ENCODE results near the gene AKNAD1. TPM values are rescaled to one million over a fixed set of nuclear protein-coding genes. Genes with fewer than 3 reads are reported as not detected.
A peak's percentile ranks its signal among the peaks of the same experiment; 100 is the strongest.

AKNAD1 gene
- total RNA-seq, 1 donor from 2014 or later, result not detected

DNA sequence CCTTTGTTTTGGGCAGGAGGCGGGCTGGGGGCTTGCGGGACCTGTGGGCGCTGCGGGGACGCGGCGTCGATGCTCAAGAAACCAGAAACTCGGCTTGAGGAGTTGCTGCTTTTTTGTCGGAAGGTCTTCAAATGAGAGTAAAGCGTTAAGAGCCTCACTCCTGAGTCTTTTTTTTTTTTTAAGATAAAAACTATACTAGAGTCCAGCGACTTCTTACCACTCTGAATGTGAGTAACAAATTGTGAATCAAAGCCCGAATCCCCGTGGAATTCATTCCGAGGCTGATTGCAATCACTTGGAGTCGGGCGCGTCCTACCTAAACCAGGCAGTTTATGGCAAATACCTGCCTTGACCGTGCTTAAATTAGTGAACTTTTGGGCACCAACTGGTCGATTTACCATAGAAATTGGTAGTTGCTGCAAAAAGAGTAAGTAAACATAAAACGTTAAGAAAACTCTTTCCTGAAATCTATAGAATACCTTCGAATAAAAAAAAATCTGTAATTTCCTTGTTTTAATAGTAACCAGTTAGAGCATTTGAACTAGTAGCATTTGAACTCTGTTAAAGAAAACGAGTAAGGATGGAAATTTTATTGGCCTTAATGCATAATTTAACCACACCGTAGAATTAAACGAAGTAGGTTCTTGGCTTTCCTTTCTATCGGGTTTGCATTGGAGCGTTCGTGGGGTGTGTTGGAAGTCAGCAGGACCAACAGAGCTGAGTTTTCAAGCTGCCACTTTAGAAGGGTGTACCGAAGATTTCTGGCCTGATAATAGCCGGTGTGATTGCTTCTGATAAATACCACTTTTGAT, 20.7 kb upstream of the AKNAD1 start:
- DNase-seq, result no peak
- H3K9me3 ChIP-seq (replicated peaks), result no peaks in the 10 kb centered on the region
- no peak for TF ChIP-seq CTCF (IDR thresholded peaks at IDR 0.05; ENCODE audit: borderline replicate concordance)
- H3K4me1 ChIP-seq, result peaks cover 20% of the 10 kb centered on the region
- peak overlapping the region; percentile 56 for H3K27ac ChIP-seq (replicated peaks)
- H3K27me3 ChIP-seq (ENCODE audit: low read depth), result no peaks in the 10 kb centered on the region
- H3K36me3 ChIP-seq, result no peaks in the 10 kb centered on the region
- intact Hi-C loops (cut with micrococcal nuclease), result no loop called here
- H3K4me3 ChIP-seq, result peak overlapping the region; percentile 79

DNA sequence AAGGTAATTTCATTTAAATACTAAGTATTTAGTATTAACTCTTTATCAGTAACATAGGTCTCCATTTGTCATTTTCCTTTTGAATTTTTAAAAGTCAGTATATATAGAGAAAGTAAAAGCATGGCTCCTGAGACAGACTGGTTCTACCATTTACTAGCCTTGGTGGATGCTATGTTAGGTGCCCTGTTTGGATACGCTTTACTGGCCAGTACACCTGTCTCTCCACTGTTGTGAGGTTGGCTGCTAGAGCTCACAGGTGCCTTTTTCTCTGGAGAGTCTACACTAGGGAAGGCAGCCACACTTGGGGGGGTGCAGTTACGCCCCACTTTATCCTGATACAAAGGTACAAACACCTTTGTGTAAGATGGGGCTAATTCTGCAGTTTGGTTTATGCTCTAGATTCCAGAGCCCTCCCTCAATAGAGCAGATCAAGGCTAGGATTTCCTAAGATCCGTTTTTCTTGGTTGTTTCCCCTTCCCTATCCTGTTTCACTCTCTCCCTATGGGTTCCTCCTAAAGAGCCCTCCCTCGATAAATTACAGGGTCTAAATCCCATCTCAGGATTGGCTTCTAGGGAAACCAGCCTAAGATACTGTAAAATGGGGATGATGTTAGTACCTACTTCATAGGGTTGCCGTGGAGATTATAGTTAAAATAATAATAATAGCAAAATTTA, 14.3 kb upstream of the AKNAD1 start:
- Histone ChIP-seq H3K27ac (replicated peaks) (no peak overlapping the region), H3K36me3 (no peaks in the 10 kb centered on the region), H3K27me3 (ENCODE audit: low read depth) (peaks cover 12% of the 10 kb centered on the region), H3K4me1 (peaks cover 2% of the 10 kb centered on the region), H3K9me3 (replicated peaks) (no peaks in the 10 kb centered on the region), H3K4me3 (no peak overlapping the region)
- no peak for TF ChIP-seq CTCF (IDR thresholded peaks at IDR 0.05; ENCODE audit: borderline replicate concordance)
- intact Hi-C loops (cut with micrococcal nuclease), result no loop called here
- DNase-seq, result no peak

DNA sequence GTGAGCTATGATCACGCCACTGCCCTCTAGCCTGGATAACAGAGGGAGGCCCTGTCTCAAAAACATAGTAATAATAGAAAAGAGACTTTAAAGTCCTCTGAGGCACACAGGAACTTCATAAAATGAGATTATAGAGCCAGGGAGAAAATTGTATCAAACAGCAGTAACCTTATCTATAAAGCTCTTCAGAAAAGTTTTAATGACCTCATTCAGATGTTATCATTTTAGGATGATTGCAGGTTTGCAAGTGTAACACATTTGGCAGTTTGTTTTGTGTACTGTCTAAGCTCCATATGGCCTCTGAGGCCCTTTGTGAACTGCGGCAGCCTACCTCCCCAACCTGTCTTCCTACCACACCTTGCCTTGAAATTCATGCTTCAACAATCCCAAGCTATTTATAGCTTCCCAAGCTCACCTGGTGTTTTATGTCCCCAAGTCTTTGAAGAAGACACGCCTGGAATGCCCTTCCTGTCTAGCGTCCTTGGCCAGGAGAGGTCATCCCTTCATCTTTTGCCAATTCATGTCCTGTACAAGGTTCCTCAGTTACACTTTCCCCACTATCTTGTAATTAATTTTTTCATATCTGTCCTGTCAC, 8.5 kb upstream of the AKNAD1 start:
- Histone ChIP-seq H3K27me3 (ENCODE audit: low read depth) (peaks cover 21% of the 10 kb centered on the region), H3K36me3 (no peaks in the 10 kb centered on the region), H3K4me3 (no peak overlapping the region), H3K4me1 (no peaks in the 10 kb centered on the region), H3K27ac (replicated peaks) (no peak overlapping the region), H3K9me3 (replicated peaks) (no peaks in the 10 kb centered on the region)
- no peak for TF ChIP-seq CTCF (IDR thresholded peaks at IDR 0.05; ENCODE audit: borderline replicate concordance)
- intact Hi-C loops (cut with micrococcal nuclease), result no loop called here
- DNase-seq, result no peak

GRCh38 chr1:108863984-108864383, 7.1 kb upstream of the AKNAD1 start:
- H3K27ac ChIP-seq (replicated peaks), result no peak overlapping the region
- DNase-seq, result no peak
- H3K4me3 ChIP-seq, result no peak overlapping the region
- H3K9me3 ChIP-seq (replicated peaks), result no peaks in the 10 kb centered on the region
- intact Hi-C loops (cut with micrococcal nuclease), result no loop called here
- no peaks in the 10 kb centered on the region for H3K36me3 ChIP-seq
- TF ChIP-seq CTCF (IDR thresholded peaks at IDR 0.05; ENCODE audit: borderline replicate concordance), result no peak
- peaks cover 21% of the 10 kb centered on the region for H3K27me3 ChIP-seq (ENCODE audit: low read depth)
- no peaks in the 10 kb centered on the region for H3K4me1 ChIP-seq

DNA sequence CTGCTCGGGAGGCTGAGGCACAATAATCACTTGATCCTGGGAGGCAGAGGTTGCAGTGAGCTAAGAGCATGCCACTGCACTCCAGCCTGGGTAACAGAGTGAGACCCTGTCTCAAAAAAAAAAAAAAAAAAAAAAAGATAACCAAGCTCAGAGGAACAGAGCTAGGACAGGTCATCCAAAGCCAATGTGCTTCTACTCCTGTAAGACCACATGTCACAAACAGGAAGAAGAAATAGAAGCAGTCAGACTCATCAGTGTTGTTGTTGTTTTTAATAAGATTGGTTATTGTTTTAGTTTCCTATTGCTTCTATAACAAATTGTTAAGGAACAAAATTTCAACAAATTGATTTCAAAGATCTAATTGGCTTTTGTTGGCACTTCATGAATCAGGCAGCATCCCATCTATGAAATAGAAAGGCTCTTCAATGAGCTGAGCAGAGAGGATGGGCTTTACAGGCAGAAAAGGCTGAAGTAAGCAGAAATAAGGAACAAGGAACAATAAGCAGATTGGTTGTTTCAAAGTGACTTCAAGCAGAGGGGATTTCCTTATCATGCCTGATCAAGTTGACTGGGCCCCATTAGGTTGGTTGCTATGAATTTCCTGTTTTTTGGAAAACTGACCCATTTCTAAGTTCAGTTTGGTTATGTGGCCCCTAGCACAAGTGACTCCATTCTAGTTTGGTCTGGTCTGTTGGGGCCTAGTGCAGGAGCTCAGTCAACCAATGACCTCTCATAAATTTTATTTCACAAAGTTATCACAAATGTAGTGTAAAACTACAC, 6.0 kb upstream of the AKNAD1 start:
- no peak for DNase-seq
- Histone ChIP-seq H3K4me3 (no peak overlapping the region), H3K4me1 (no peaks in the 10 kb centered on the region)

More for the DNA sequence above, 6.0 kb upstream of the AKNAD1 start:
- Histone ChIP-seq H3K36me3 (no peaks in the 10 kb centered on the region), H3K27ac (replicated peaks) (no peak overlapping the region), H3K27me3 (ENCODE audit: low read depth) (peaks cover 21% of the 10 kb centered on the region), H3K9me3 (replicated peaks) (no peaks in the 10 kb centered on the region)
- TF ChIP-seq CTCF (IDR thresholded peaks at IDR 0.05; ENCODE audit: borderline replicate concordance), result no peak
- intact Hi-C loops (cut with micrococcal nuclease), result no loop called here
